OCI-LY1 (cell line): Measurements from ENCODE around the gene SMIM1.

Experiments
- H2AFZ ChIP-seq: fragments of 200-600 bp; sonication (generic), shearing (Covaris generic); 2 replicates; pipeline ENCODE4 v1.6.0; 2014; ENCODE audit warnings: antibody characterized with exemption, mild to moderate bottlenecking, low read length
- H3F3A ChIP-seq: fragments of 200-600 bp; sonication (generic), shearing (Covaris generic); 2 replicates; pipeline ENCODE4 v1.6.0; 2014; ENCODE audit warnings: mild to moderate bottlenecking, antibody characterized with exemption, low read length, moderate library complexity; ENCODE audit not compliant: insufficient read depth
- H3K27ac ChIP-seq: fragments of 200-600 bp; sonication (generic); 2 replicates; pipeline ENCODE4 v1.5.1; 2014; ENCODE audit warnings: low read length, mixed run types, mild to moderate bottlenecking, low read depth; ENCODE audit not compliant: poor library complexity, severe bottlenecking
- H3K27me3 ChIP-seq: fragments of 200-600 bp; sonication (generic); 2 replicates; pipeline ENCODE4 v1.6.0; 2014; ENCODE audit warnings: antibody characterized with exemption, mild to moderate bottlenecking, low read length, moderate library complexity; ENCODE audit not compliant: insufficient read depth
- H3K36me3 ChIP-seq: fragments of 200-600 bp; sonication (generic); 2 replicates; pipeline ENCODE4 v1.6.1; 2014; ENCODE audit warnings: mild to moderate bottlenecking, antibody characterized with exemption, low read length, moderate library complexity, mixed read lengths; ENCODE audit not compliant: insufficient read depth
- H3K4me1 ChIP-seq: fragments of 200-600 bp; sonication (generic); 2 replicates; pipeline ENCODE4 v1.5.1; 2014; ENCODE audit warnings: mild to moderate bottlenecking, low read length, moderate library complexity; ENCODE audit not compliant: insufficient read depth, severe bottlenecking
- H3K4me2 ChIP-seq: fragments of 200-600 bp; sonication (generic), shearing (Covaris generic); 2 replicates; pipeline ENCODE4 v1.6.1; 2014; ENCODE audit warnings: low read length
- H3K4me3 ChIP-seq: fragments of 200-600 bp; sonication (generic); 2 replicates; pipeline ENCODE4 v1.5.1; 2014; ENCODE audit warnings: low read length, low read depth, mild to moderate bottlenecking, mixed read lengths; ENCODE audit not compliant: poor library complexity, severe bottlenecking
- H3K79me2 ChIP-seq: fragments of 200-600 bp; shearing (Covaris generic); 2 replicates; pipeline ENCODE4 v1.6.1; 2016; ENCODE audit warnings: mixed run types, low read length, mixed read lengths; ENCODE audit not compliant: insufficient read depth
- H3K9ac ChIP-seq: fragments of 200-600 bp; sonication (generic), shearing (Covaris generic); 2 replicates; pipeline ENCODE4 v1.6.1; 2014; ENCODE audit warnings: mild to moderate bottlenecking, low read length, mixed read lengths
- H3K9me2 ChIP-seq: fragments of 200-600 bp; sonication (generic), shearing (Covaris generic); 2 replicates; pipeline ENCODE4 v1.6.1; 2014; ENCODE audit warnings: low read depth, mild to moderate bottlenecking, low read length, mixed read lengths
- H3K9me3 ChIP-seq: fragments of 200-600 bp; shearing (Covaris generic); 2 replicates; pipeline ENCODE4 v1.6.1; 2014; ENCODE audit warnings: low read length, mixed read lengths
- H4K20me1 ChIP-seq: fragments of 200-600 bp; sonication (generic), shearing (Covaris generic); 2 replicates; pipeline ENCODE4 v1.6.0; 2016; ENCODE audit warnings: mild to moderate bottlenecking, low read length; ENCODE audit not compliant: insufficient read depth
- EZH2 ChIP-seq: fragments of 200-600 bp; sonication (generic), shearing (Covaris generic); IDR thresholded peaks from 2 replicates; pipeline ENCODE4 v1.8.0; 2017; ENCODE audit warnings: borderline replicate concordance, mixed run types, mild to moderate bottlenecking, antibody characterized with exemption, low read length, moderate library complexity, mixed read lengths
- TF ChIP-seq, protein P1 (sequence below): fragments of 200-600 bp; sonication (generic), shearing (Covaris generic); IDR thresholded peaks from 2 replicates; pipeline ENCODE4 v1.5.1; 2017; ENCODE audit warnings: mild to moderate bottlenecking, antibody characterized with exemption, low read length, moderate library complexity, mixed read lengths

Gene SMIM1

DNA sequence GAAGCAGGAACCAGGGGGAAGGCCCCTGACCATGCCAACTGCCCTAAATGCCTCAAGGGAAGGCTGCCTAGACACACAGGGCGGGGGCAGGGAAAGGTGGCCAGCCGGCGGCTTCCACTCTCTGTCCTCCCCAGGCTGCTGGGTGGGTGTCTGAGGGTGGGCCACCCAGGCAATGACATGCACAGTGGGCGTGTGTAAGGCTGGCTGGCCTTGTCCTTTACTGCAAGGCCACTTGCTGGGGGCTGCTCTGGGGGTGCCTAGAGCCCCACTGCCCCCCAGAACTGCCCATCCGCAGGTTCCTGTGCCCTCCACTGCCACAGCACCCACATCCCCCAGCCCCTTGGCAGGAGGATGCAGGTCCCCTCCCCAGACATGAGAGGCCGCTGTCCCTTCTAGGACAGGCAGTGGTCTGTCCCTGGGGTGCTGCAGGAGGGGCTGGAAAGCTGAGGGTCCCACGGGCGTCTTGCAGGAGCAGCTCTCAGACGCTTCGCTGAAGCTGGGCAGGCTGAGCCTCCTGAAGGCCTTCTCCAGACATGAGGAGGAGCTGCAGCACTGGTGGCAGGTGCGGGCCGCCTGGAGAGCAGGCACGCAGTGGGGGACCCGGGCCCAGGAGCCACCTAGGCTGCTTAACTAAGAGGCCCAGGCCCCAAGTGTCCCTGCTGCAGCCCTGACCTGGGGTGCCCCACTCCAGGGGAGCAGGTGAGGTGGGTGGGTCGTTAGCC is 10.2 kb upstream of the SMIM1 start:
- Histone ChIP-seq H3F3A (no peaks in the 10 kb centered on the region), H4K20me1 (no peaks in the 10 kb centered on the region), H3K4me2 (no peak overlapping the region), H3K36me3 (no peaks in the 10 kb centered on the region; the same call in 1 of the 2 replicates), H3K27ac (no peak overlapping the region), H3K4me1 (no peaks in the 10 kb centered on the region), H3K9me2 (no peaks in the 10 kb centered on the region), H3K9ac (no peak overlapping the region), H3K9me3 (peaks cover 7% of the 10 kb centered on the region), H2AFZ (no peak overlapping the region), H3K79me2 (no peaks in the 10 kb centered on the region), H3K27me3 (peaks cover 27% of the 10 kb centered on the region), H3K4me3 (no peak overlapping the region)
- TF ChIP-seq EZH2 = no peak
- TF ChIP-seq, protein P1, sequence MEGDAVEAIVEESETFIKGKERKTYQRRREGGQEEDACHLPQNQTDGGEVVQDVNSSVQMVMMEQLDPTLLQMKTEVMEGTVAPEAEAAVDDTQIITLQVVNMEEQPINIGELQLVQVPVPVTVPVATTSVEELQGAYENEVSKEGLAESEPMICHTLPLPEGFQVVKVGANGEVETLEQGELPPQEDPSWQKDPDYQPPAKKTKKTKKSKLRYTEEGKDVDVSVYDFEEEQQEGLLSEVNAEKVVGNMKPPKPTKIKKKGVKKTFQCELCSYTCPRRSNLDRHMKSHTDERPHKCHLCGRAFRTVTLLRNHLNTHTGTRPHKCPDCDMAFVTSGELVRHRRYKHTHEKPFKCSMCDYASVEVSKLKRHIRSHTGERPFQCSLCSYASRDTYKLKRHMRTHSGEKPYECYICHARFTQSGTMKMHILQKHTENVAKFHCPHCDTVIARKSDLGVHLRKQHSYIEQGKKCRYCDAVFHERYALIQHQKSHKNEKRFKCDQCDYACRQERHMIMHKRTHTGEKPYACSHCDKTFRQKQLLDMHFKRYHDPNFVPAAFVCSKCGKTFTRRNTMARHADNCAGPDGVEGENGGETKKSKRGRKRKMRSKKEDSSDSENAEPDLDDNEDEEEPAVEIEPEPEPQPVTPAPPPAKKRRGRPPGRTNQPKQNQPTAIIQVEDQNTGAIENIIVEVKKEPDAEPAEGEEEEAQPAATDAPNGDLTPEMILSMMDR = no peak

DNA sequence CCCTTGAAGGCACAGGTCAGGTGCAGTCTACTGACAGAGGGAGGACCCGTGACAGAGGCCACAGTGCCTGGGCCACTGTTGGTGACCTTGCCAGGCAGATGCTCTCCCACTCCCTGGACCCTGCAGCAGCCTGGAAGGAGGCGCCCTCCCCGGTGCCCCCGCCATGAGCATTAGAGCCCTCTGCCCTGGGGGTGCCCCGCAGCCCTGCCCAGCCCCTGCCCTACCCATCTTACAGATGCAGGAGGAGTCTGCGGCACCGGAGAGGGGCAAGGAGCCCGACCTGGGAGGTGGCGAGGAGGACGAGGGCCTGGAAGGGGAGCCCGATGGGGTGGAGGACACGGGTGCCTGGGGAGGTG is 9.7 kb upstream of the SMIM1 start:
- Histone ChIP-seq H3K79me2 (no peaks in the 10 kb centered on the region), H2AFZ (no peak overlapping the region), H3K27ac (no peak overlapping the region), H3K9me3 (peaks cover 7% of the 10 kb centered on the region), H3F3A (no peaks in the 10 kb centered on the region), H3K27me3 (peaks cover 27% of the 10 kb centered on the region), H4K20me1 (no peaks in the 10 kb centered on the region), H3K9me2 (no peaks in the 10 kb centered on the region), H3K9ac (no peak overlapping the region), H3K4me3 (no peak overlapping the region), H3K4me1 (no peaks in the 10 kb centered on the region), H3K4me2 (no peak overlapping the region), H3K36me3 (no peaks in the 10 kb centered on the region; the same call in 1 of the 2 replicates)
- TF ChIP-seq EZH2 = no peak
- TF ChIP-seq, protein P1 = no peak

DNA sequence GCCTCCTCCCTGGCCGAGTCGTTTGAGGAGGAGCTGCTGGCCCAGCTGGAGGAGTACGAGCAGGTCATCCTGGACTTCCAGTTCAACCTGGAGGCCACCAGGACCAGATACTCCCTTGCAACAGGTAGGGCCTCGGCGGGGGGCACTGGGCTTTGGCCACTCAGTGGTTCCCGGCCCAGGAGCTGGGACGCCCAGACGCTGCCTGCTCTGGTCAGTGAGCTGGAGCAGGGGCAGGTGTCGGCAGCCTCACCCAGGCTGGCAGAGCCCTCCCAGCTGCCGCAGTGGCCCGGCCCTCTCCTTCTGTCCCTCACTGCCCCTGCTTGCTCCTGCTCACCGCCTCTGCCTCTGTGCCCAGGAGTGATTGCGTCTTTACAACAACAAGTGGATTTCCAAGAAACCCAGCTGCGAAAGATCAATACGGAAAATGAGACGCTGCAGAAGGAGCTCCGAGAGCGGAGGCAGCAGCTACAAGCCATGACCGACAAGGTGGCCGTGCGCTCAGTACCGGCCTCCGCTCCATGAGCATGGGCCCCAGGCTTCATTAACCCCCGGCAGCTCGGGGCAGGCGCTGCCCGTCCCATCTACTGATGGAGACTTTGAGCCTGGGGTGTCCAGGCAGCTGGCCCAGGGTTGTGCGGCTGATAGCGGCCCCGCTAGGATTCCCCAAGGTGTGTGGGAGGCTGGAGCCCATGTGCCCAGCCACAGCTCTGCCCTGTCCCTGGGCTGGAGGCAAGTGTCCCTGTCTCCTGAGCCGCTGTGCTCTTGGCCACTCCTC is 9.0 kb upstream of the SMIM1 start:
- no peaks in the 10 kb centered on the region for H3K4me1 ChIP-seq
- H3K4me2 ChIP-seq = no peak overlapping the region
- H3K27ac ChIP-seq = no peak overlapping the region
- H3K4me3 ChIP-seq = no peak overlapping the region
- no peak overlapping the region for H2AFZ ChIP-seq
- no peaks in the 10 kb centered on the region for H3K79me2 ChIP-seq
- no peaks in the 10 kb centered on the region for H3K9me2 ChIP-seq
- H3K9me3 ChIP-seq = peaks cover 7% of the 10 kb centered on the region
- TF ChIP-seq EZH2 = no peak
- TF ChIP-seq, protein P1 = no peak
- H3F3A ChIP-seq = no peaks in the 10 kb centered on the region
- peaks cover 27% of the 10 kb centered on the region for H3K27me3 ChIP-seq
- H3K9ac ChIP-seq = no peak overlapping the region
- no peaks in the 10 kb centered on the region; the same call in 1 of the 2 replicates for H3K36me3 ChIP-seq
- H4K20me1 ChIP-seq = no peaks in the 10 kb centered on the region
